ENCODE data around the gene SNX4.

DNA sequence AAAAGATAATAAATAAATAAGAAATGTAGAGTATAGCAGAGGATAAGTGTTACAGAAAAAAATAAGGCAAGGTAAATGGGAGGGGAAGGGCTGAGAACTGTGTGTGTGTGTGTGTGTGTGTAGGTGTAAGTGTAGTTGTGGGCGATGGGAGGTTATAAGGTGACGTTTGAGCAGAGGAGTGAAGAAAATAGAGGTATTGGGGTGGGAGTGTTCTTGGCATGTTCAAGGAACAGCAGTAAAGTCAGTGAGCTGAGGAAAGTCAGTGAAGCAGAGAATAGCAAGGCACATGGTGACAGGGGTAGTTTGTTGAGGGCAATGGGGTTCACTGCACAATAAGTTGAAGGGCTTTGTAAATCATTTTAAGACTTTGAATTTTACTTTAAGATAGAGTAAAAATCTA lies 113.9 kb downstream of the SNX4 start:
- TF ChIP-seq CTCF (IDR thresholded peaks at IDR 0.05; ENCODE audit: low read length) = no peak
- no peak for TF ChIP-seq EZH2 (IDR thresholded peaks at IDR 0.05; ENCODE audit: borderline replicate concordance, low read length)
